ENCODE measurements around the gene PCDHGA1. TPM values are rescaled to one million over a fixed set of nuclear protein-coding genes. Genes with fewer than 3 reads are reported as not detected.
A peak's percentile ranks its signal among the peaks of the same experiment; 100 is the strongest.

PCDHGA1 gene
- total RNA-seq, 1 experiment from 2014 or later: 0.63 TPM

- no peak within 1 kb of the TSS for H3K4me2 ChIP-seq (ENCODE audit: insufficient read depth, insufficient read length, low read length)
Measured at GRCh38 chr5:141402553-141403243, 72.4 kb downstream of the PCDHGA1 start, which contains the start of gene PCDHGA9. PCDHGA9 (plus strand) TSS chr5:141402778; CDS start chr5:141402953, 175 bp downstream.

More at GRCh38 chr5:141402553-141403243, 72.4 kb downstream of the PCDHGA1 start, which contains the start of gene PCDHGA9:
- Histone ChIP-seq H2AK5ac (ENCODE audit: insufficient read length, low read length) (no peak within 1 kb of the TSS), H3K9me3 (ENCODE audit: control insufficient read depth, low read depth, low read length) (peaks cover 29% of the 10 kb centered on the region), H3K79me2 (ENCODE audit: insufficient read depth, low read length) (no peaks in the 10 kb centered on the region), H3K4ac (ENCODE audit: low read depth, low read length) (no peak within 1 kb of the TSS), H2BK120ac (ENCODE audit: low read depth, low read length, poor library complexity, severe bottlenecking) (no peak within 1 kb of the TSS), H3K27ac (ENCODE audit: insufficient read length, low read depth, low read length) (no peak within 1 kb of the TSS), H2BK15ac (ENCODE audit: low read depth, low read length) (no peak within 1 kb of the TSS), H4K91ac (ENCODE audit: insufficient read length, low read depth, low read length) (no peak within 1 kb of the TSS), H2BK12ac (ENCODE audit: insufficient read length, low read depth, low read length) (no peak within 1 kb of the TSS), H3K18ac (ENCODE audit: insufficient read length, low read depth, low read length) (no peak within 1 kb of the TSS), H3K9ac (ENCODE audit: extremely low read depth, insufficient read length, low read length) (no peak within 1 kb of the TSS), H2BK20ac (ENCODE audit: low read depth, low read length, poor library complexity, severe bottlenecking) (no peak within 1 kb of the TSS), H3K23me2 (ENCODE audit: insufficient read length, low read depth, low read length, poor library complexity, severe bottlenecking) (no peaks in the 10 kb centered on the region), H3K56ac (ENCODE audit: insufficient read length, low read depth, low read length) (no peak within 1 kb of the TSS), H3T11ph (ENCODE audit: low read length) (no peak within 1 kb of the TSS), H3K79me1 (ENCODE audit: insufficient read depth, low read depth, low read length, poor library complexity, severe bottlenecking) (no peaks in the 10 kb centered on the region), H4K5ac (ENCODE audit: insufficient read length, low read depth, low read length) (no peak within 1 kb of the TSS), H3K4me1 (ENCODE audit: insufficient read depth, low read length) (no peaks in the 10 kb centered on the region), H2BK5ac (ENCODE audit: insufficient read length, low read length) (no peak within 1 kb of the TSS), H3K14ac (ENCODE audit: insufficient read depth, low read length) (no peak within 1 kb of the TSS; the same call in 1 of the 2 replicates), H2AFZ (ENCODE audit: low read length) (no peak within 1 kb of the TSS), H4K20me1 (ENCODE audit: control insufficient read depth, insufficient read depth, insufficient read length) (no peaks in the 10 kb centered on the region), H4K8ac (replicated peaks; ENCODE audit: insufficient read length, low read depth, low read length) (no peak within 1 kb of the TSS), H3K23ac (ENCODE audit: insufficient read length, low read depth, low read length) (no peak within 1 kb of the TSS), H3K27me3 (ENCODE audit: insufficient read depth, low read length) (no peaks in the 10 kb centered on the region)
- H3K9me3 Mint-ChIP-seq: peaks cover 31 to 50% of the 10 kb centered on the region in 2 experiments
- WGBS (ENCODE audit: extremely low coverage, insufficient read length, low lambda C conversion rate): no CpG with 5 or more reads among the region's 27 CpGs
- peaks cover 17 to 31% (median 29%) of the 10 kb centered on the region in 3 experiments for H3K36me3 Mint-ChIP-seq (ENCODE audit: insufficient read depth in 1 of 3, low read depth in 3 of 3)
- DNase-seq: no peak
- TF ChIP-seq CTCF (conservative IDR thresholded peaks at IDR 0.05): peak; percentile 56
- H3K27ac Mint-ChIP-seq: peak within 1 kb of the TSS in 1 of 3 experiments; percentile 25; a peak in 1 of 7 replicates
- H3K27me3 Mint-ChIP-seq (ENCODE audit: low read depth): no peaks in the 10 kb centered on the region
- no peaks in the 10 kb centered on the region for H3K4me1 Mint-ChIP-seq
- H3K4me3 Mint-ChIP-seq: no peak within 1 kb of the TSS
